GM19452 (cell line): ENCODE data around the gene ACTL8.

Experiments
- ATAC-seq: cut with Tn5 transposase; IDR thresholded peaks from one replicate; pipeline ENCODE4 v1.9.1; 2021; ENCODE audit not compliant: unreplicated experiment

Gene ACTL8

GRCh38 chr1:17874231-17874630 is 119.1 kb downstream of the ACTL8 start:
- no peak for ATAC-seq

GRCh38 chr1:17874710-17875109 is 119.6 kb downstream of the ACTL8 start:
- no peak for ATAC-seq

DNA sequence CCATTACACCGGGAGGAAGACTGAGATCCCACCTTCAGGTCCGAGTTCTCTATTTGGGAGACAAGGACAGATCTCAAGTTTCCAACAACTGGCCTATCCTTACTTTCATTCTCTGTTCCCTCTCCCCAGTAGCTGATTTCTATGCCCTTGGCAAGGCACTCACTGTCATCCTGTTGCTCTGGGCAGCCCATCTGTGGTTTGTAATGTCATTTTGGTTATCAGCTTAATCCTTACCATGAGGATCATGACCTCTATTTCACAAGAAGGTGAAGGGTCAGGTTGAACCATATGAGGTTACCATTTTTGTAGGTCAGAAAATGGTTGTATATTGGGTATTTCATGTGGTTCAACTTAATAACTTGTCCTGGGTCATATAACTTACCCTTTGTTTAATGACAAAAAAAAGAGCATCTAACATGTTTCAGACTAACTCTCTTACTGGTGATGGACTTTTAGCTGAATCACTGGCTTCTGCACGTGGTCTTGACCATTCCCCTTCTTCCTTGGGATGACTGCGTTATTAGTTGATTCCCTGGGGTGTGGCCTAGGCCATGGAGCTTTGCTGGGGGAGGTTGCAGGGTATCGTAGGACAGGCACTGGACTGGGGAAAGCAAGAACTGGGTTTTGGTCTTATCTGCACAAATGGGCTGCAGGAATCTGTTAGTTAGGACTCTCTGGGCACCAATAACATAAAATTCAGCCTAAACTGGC is 120.2 kb downstream of the ACTL8 start:
- ATAC-seq: no peak

- no peak for ATAC-seq
These were observed 120.7 kb downstream of the ACTL8 start for GRCh38 chr1:17875882-17876280.
